AG08395 (cell line): ENCODE measurements around the gene CRY2.

ENCODE experiments used
- DNase-seq: peaks from one replicate; pipeline ENCODE4 v3.0.0; 2012; ENCODE audit warnings: mixed read lengths, low spot score

The CRY2 gene

GRCh38 chr11:45879803-45880686 is 32.8 kb downstream of the CRY2 start:
- no peak for DNase-seq

- no peak for DNase-seq
Measured at GRCh38 chr11:45880772-45881570, 33.7 kb downstream of the CRY2 start.

GRCh38 chr11:45881708-45882368 is 34.6 kb downstream of the CRY2 start:
- DNase-seq = no peak

- DNase-seq = no peak
Measured at GRCh38 chr11:45884596-45885185, 37.4 kb downstream of the CRY2 start.

- peak; percentile 76 for DNase-seq
Measured at GRCh38 chr11:45885274-45885920, 38.1 kb downstream of the CRY2 start, which contains the start of gene MAPK8IP1. MAPK8IP1 (plus strand) TSS chr11:45885651; CDS start chr11:45885821, 170 bp downstream.

GRCh38 chr11:45885921-45886721 is 38.8 kb downstream of the CRY2 start:
- no peak for DNase-seq

GRCh38 chr11:45886816-45887520 is 39.7 kb downstream of the CRY2 start:
- no peak for DNase-seq

- no peak for DNase-seq
Measured at GRCh38 chr11:45887587-45887986, 40.3 kb downstream of the CRY2 start.

- no peak for DNase-seq
Measured at GRCh38 chr11:45889555-45889954, 42.3 kb downstream of the CRY2 start.

- DNase-seq = no peak
Measured at GRCh38 chr11:45889966-45890365, 42.7 kb downstream of the CRY2 start.

- no peak for DNase-seq
Measured at GRCh38 chr11:45890886-45891550, 43.7 kb downstream of the CRY2 start.

GRCh38 chr11:45892856-45893255 is 45.6 kb downstream of the CRY2 start:
- no peak for DNase-seq

- DNase-seq = no peak
Measured at GRCh38 chr11:45894555-45895247, 47.4 kb downstream of the CRY2 start.

GRCh38 chr11:45895553-45896259 is 48.4 kb downstream of the CRY2 start:
- DNase-seq = no peak

- no peak for DNase-seq
Measured at GRCh38 chr11:45896422-45896984, 49.2 kb downstream of the CRY2 start.

GRCh38 chr11:45897556-45897955 is 50.3 kb downstream of the CRY2 start:
- no peak for DNase-seq

GRCh38 chr11:45899086-45899447 is 51.8 kb downstream of the CRY2 start:
- no peak for DNase-seq
